Panc1 (cell line): ENCODE data around the gene PRRC2C. TPM values are rescaled to one million over a fixed set of nuclear protein-coding genes. Genes with fewer than 3 reads are reported as not detected.

Source experiments
- ATAC-seq: fragments of 200-7000 bp; cut with Tn5 transposase; 2 replicates; pipeline ENCODE4 v1.9.1; 2020; ENCODE audit warnings: mild to moderate bottlenecking, moderate library complexity
- BruUV-seq: library from RNA; stranded (reverse); fragments of 400-500 nt; replicated peaks from 2 replicates; lab custom pipeline; 2021; lab: Mats Ljungman, UMichigan
- CTCF ChIA-PET: fragments of 300-600 bp; sonication (Branson Sonifier 250); formaldehyde crosslinking; loops from one replicate; lab custom pipeline; 2022; ENCODE audit warnings: antibody characterized with exemption; lab: Charles Lee
- POLR2A ChIA-PET: fragments of 300-600 bp; sonication (Branson Sonifier 250); formaldehyde crosslinking; loops from one replicate; lab custom pipeline; 2022; ENCODE audit warnings: antibody characterized with exemption; lab: Charles Lee
- DNase-seq: peaks from one replicate; pipeline ENCODE4 v3.0.0-alpha.2; 2010; ENCODE audit warnings: low read depth, low spot score
- H3K27ac ChIP-seq: 2 replicates; pipeline ENCODE4 v1.5.1; 2011; ENCODE audit warnings: mild to moderate bottlenecking, low read length, inconsistent platforms
- H3K27me3 ChIP-seq: fragments of 200-500 bp; sonication (Bioruptor generic); 2 replicates; pipeline ENCODE4 v1.6.0; 2014; ENCODE audit warnings: low read length, inconsistent platforms; ENCODE audit not compliant: control insufficient read depth, insufficient read depth
- H3K36me3 ChIP-seq: fragments of 200-500 bp; sonication (Bioruptor generic); 2 replicates; pipeline ENCODE4 v1.5.1; 2014; ENCODE audit warnings: inconsistent platforms, mild to moderate bottlenecking, low read length, moderate library complexity; ENCODE audit not compliant: control insufficient read depth, insufficient read depth
- H3K4me1 ChIP-seq: 2 replicates; pipeline ENCODE4 v1.5.1; 2011; ENCODE audit warnings: inconsistent platforms, mild to moderate bottlenecking, low read length, moderate library complexity; ENCODE audit not compliant: control insufficient read depth, insufficient read depth
- H3K4me3 ChIP-seq, 2 experiments: 2 replicates each; pipeline ENCODE4 v1.5.1; 2011 to 2012; ENCODE audit warnings: low read depth in 2 of 2, low read length in 2 of 2, mild to moderate bottlenecking in 2 of 2, inconsistent platforms in 1 of 2, moderate library complexity in 1 of 2
- H3K9me3 ChIP-seq: fragments of 200-500 bp; sonication (Bioruptor generic); 2 replicates; pipeline ENCODE4 v1.5.1; 2014; ENCODE audit warnings: low read depth, mild to moderate bottlenecking, inconsistent platforms, low read length, moderate library complexity; ENCODE audit not compliant: control insufficient read depth, insufficient read depth
- POLR2AphosphoS5 ChIP-seq: IDR thresholded peaks from 2 replicates; pipeline ENCODE4 v1.6.1; 2012; ENCODE audit warnings: mild to moderate bottlenecking, low read depth, low read length, moderate library complexity
- REST ChIP-seq, 2 experiments: IDR thresholded peaks; 2 replicates each; pipeline ENCODE4 v1.6.1; 2011 to 2012; ENCODE audit warnings: low read depth in 2 of 2, control low read depth in 1 of 2, low read length in 1 of 2, mild to moderate bottlenecking in 1 of 2, moderate library complexity in 1 of 2; ENCODE audit not compliant: insufficient read depth in 1 of 2
- SIN3A ChIP-seq: IDR thresholded peaks from 2 replicates; pipeline ENCODE4 v1.6.1; 2012; ENCODE audit warnings: low read depth, mild to moderate bottlenecking, low read length, moderate library complexity, borderline replicate concordance; ENCODE audit not compliant: insufficient read depth
- TCF7L2 ChIP-seq: IDR thresholded peaks from 2 replicates; pipeline ENCODE4 v1.6.1; 2011; ENCODE audit warnings: mild to moderate bottlenecking, low read depth, low read length, inconsistent platforms
- in situ Hi-C: cut with HindIII; loops from 2 replicates; pipeline ENCODE4 v1.10.0; 2016; ENCODE audit warnings: low sequenced_read_pairs, low pct_unique_long_range_greater_than_20kb
- intact Hi-C: fragments of 100-400 bp; cut with micrococcal nuclease; formaldehyde crosslinking; loops from one replicate; pipeline ENCODE4 v1.10.0; 2022; ENCODE audit not compliant: unreplicated experiment
- total RNA-seq: library from RNA; stranded (reverse); gene quantifications from one replicate; pipeline ENCODE4 v1.2.1, GENCODE V29; 2021; ENCODE audit not compliant: unreplicated experiment
- TF ChIP-seq, protein P1 (sequence below): fragments of 450-650 bp; IDR thresholded peaks from 2 replicates; pipeline ENCODE4 v1.5.1; 2017; ENCODE audit warnings: mild to moderate bottlenecking

The PRRC2C gene
- total RNA-seq, 1 experiment from 2014 or later, result 145 TPM

DNA sequence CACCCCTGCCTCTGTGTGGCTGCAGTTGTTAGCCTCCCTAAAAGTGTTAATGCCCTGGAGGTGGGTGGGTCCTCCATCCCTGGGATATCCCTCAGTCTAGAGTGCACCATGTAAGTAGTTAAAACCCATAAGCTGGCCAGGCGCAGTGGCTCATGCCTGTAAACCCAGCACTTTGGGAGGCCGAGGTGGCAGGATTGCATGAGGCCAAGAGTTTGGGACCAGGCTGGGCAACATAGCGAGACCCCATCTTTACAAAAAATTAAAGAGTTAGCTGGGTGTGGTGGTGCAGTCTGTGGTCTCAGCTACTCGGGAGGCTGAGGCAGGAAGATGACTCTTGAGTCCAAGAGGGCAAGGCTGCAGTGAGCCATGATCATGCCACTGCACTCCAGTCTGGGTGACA lies 156.9 kb downstream of the PRRC2C start:
- no peaks in the 10 kb centered on the region for H3K27me3 ChIP-seq
- H3K4me1 ChIP-seq, result 0 out of 2 replicates have a peak, but pooled peaks cover 2% of the 10 kb centered on the region
- intact Hi-C loops, result loop anchor here (10.0 kb wide), 1 partner anchor 133 kb away; no protein-coding TSS in a partner anchor
- DNase-seq, result no peak
- no peaks in the 10 kb centered on the region for H3K36me3 ChIP-seq
- H3K27ac ChIP-seq, result no peak overlapping the region
- no peak overlapping the region for H3K4me3 ChIP-seq
- POLR2A ChIA-PET, result no interaction called here
- no TSS peak for BruUV-seq
- ATAC-seq, result no peak
- CTCF ChIA-PET, result no interaction called here
- in situ Hi-C loops, result no loop called here
- no peaks in the 10 kb centered on the region for H3K9me3 ChIP-seq
- TF ChIP-seq TCF7L2 (no peak), REST (IDR thresholded peaks at IDR 0.05; ENCODE audit: insufficient read depth in 1 of 2, low read depth in 2 of 2, low read length in 1 of 2) (no peak), POLR2AphosphoS5 (no peak), SIN3A (no peak)
- TF ChIP-seq, protein P1, sequence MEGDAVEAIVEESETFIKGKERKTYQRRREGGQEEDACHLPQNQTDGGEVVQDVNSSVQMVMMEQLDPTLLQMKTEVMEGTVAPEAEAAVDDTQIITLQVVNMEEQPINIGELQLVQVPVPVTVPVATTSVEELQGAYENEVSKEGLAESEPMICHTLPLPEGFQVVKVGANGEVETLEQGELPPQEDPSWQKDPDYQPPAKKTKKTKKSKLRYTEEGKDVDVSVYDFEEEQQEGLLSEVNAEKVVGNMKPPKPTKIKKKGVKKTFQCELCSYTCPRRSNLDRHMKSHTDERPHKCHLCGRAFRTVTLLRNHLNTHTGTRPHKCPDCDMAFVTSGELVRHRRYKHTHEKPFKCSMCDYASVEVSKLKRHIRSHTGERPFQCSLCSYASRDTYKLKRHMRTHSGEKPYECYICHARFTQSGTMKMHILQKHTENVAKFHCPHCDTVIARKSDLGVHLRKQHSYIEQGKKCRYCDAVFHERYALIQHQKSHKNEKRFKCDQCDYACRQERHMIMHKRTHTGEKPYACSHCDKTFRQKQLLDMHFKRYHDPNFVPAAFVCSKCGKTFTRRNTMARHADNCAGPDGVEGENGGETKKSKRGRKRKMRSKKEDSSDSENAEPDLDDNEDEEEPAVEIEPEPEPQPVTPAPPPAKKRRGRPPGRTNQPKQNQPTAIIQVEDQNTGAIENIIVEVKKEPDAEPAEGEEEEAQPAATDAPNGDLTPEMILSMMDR, result no peak

Other genes with a start within 250 kb of the PRRC2C start
- not detected for gene FMO1, start 237.0 kb upstream of the PRRC2C start, total RNA-seq
- 0.33 TPM for gene FMO4, start 171.3 kb upstream of the PRRC2C start, total RNA-seq
- not detected for gene MYOCOS, start 136.7 kb downstream of the PRRC2C start, total RNA-seq
- gene MYOC, start 167.2 kb downstream of the PRRC2C start, total RNA-seq, result not detected